HG03457 (cell line): Measurements from ENCODE around the gene OTOS.

ENCODE experiments used
- ATAC-seq: cut with Tn5 transposase; IDR thresholded peaks from one replicate; pipeline ENCODE4 v1.9.1; 2021; ENCODE audit warnings: moderate number of reproducible peaks; ENCODE audit not compliant: unreplicated experiment

OTOS gene

GRCh38 chr2:240140511-240140910 is at the start of gene OTOS:
TSS of gene OTOS (minus strand) at chr2:240140658. CDS start at chr2:240140326, 332 bp downstream.
- ATAC-seq, result no peak

DNA sequence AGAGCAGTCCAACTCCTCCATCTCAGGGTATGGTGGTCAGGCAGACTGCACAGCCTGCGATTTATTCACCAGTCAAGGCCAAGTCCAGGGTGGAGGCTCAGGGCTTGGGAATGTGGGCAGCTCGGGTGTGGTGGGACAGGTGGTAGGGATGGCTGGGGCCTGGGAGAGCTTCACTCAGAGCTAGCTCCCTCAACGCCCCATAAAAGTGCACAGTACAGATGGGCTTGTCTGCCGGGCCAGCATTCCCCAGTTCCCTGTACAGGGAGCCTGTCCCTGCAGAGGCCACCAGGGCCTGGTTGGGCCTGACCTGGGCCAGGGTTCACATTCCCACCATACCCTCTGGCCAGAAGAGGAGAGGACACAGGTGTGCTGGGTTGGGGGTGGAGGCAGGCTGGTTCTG is 49.2 kb upstream of the OTOS start:
- no peak for ATAC-seq

- no peak for ATAC-seq
Measured at GRCh38 chr2:240187989-240188590, 47.6 kb upstream of the OTOS start.

- ATAC-seq, result no peak
Measured at GRCh38 chr2:240186191-240186725, 45.8 kb upstream of the OTOS start.

DNA sequence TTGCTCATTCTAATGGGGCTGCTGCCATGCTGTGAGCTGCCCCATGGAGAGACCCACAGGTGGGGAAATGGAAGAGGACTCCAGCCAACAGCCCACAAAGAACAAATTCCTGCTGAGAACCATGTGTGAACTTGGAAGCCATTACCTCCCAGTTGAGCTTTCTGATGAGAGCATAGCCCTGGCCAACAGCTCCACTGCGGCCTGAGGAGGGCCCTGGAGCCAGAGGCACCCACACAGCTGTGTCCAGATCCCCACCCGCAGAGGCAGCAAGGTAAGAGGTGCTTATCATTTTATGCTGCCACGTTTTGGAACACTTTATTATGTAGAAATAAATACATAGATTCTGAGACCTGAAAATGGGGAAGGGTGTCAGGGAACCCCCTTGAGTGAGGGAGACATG is 44.2 kb upstream of the OTOS start:
- ATAC-seq, result no peak

DNA sequence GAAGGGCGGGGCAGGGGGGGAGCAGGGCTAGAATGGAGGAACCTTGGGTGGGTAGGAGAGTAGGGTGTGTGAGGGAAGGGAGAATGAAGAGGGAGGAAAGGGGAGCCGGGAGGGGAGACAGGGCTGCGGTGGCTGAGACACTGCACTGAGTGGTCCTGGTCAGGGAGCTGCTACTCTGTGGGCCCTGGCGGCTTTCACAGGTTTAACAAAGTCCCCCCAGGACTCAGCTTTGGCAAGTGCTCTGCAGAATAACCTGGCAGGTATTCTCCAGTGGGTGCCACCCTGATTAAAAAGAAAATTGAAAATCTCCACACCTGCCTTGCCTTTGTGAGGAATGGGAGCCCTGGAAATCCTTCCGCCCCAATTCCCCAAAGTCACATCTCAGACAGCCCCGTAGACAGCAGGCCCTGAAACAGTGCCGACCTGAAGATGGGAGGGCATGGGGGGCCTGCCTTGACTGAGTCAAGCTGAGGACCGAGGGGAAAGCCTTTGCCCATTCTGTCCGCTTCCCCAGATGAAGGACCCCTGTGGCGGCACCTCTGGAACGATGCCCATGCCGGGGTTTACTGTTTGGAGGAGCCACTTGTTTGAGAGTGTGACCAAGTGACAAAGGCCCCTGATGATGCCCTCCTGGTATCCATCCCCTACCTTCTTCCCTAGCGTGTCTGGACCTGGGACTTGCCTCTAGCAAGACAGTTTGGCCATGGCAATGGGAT is 43.6 kb upstream of the OTOS start:
- ATAC-seq, result no peak

DNA sequence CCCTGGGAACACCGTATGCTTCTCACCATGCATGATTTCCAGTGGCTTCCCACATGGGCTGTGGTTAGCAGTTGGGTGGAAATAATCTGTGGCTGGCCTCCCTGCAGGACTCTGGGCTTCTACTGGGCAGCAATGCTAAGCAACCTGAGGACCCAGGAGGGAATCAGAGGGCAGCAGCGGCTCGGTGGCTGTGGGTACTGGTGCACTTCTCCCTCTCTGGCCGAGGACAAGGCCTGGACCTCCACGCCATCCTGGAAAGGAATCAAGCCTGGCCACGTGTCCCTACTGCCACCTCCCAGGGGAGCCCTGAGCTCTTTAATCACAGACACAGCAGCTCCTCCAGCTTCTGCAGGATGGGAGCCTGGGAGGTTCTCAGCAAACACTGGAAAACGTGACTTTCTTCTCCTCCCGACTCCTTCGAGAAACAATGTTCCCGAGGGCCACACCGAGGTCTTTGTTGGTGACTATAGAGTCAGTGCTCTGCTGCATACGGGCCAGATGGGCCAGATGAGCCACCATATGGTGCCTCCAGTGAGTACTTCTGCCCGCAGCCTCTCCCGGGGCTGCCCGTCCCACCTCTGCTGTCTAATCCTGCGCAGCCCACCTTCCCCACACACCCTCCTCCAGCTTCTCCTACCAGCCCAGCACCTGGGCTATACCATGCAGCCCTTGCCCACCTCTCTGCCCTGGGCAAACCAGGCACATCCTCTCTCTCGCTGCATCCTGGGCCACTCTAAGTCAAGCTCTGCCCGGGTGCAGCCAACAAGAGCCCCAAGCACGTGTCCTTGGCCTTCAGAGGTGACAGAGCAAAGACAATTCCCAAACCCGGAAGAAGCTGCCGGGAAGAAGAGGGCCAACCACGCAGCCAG is 42.8 kb upstream of the OTOS start:
- ATAC-seq, result no peak

- ATAC-seq, result no peak
Measured at GRCh38 chr2:240182476-240182875, 42.0 kb upstream of the OTOS start.

DNA sequence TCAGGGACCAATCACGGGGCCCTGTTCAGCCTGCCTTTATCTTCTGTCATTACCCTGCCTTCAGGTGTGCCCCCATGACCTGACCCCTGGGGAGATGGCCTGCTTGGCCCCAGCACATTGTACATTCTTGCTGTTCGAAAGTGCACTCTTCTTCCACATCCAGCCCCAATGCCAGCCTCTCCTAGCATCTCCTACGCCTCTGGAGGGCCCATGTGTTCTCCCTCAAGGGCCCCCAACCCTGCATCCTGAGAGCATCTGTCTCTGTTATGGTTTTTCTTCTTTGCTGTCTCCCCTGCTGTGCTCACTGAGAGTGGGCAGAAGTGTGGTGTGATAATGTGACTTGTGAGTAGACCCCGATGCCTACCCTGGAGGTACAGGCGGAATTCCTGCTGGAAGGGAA is 41.5 kb upstream of the OTOS start:
- no peak for ATAC-seq

GRCh38 chr2:240179941-240180666 is 39.6 kb upstream of the OTOS start:
- ATAC-seq, result no peak

GRCh38 chr2:240179186-240179815 is 38.8 kb upstream of the OTOS start:
- ATAC-seq, result no peak

DNA sequence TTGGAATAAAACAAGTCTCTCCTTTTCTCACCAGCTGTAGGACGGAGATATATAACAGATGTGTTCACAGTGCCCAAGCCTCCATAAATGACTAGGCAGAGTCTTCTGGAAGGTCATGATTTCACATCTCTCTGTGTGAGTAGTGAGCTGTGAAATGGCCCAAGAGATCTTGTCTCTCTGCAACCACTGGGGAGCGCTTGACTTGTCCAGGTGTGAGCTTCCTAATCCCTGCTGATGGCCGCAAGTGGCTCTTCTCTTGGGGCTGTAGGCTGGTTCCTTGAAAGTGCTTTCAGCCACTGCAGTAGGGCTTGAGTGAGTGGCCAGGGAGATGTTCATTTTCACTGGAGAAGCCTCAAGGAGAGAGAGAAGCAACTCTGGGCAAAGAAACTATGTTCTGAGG is 38.1 kb upstream of the OTOS start:
- no peak for ATAC-seq

DNA sequence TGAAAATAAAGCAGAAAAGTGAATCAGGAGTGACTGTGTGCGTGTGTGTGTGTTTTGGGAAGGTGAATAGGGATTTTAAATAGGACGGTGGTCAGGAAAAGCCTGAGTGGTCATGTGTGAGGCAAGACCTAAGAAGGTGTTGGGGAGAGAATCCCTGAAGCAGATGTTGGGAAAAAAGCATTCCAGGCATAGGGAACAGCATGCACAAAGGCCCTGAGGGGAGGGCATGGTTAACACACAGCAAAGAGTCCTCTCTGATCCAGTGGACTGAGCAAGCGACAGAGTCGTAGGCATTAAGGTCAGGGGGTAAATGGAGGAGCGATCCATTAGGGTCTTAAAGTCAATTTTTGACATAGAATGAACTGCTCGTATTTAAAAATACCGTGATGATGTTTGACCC is 34.0 kb upstream of the OTOS start:
- ATAC-seq, result no peak

DNA sequence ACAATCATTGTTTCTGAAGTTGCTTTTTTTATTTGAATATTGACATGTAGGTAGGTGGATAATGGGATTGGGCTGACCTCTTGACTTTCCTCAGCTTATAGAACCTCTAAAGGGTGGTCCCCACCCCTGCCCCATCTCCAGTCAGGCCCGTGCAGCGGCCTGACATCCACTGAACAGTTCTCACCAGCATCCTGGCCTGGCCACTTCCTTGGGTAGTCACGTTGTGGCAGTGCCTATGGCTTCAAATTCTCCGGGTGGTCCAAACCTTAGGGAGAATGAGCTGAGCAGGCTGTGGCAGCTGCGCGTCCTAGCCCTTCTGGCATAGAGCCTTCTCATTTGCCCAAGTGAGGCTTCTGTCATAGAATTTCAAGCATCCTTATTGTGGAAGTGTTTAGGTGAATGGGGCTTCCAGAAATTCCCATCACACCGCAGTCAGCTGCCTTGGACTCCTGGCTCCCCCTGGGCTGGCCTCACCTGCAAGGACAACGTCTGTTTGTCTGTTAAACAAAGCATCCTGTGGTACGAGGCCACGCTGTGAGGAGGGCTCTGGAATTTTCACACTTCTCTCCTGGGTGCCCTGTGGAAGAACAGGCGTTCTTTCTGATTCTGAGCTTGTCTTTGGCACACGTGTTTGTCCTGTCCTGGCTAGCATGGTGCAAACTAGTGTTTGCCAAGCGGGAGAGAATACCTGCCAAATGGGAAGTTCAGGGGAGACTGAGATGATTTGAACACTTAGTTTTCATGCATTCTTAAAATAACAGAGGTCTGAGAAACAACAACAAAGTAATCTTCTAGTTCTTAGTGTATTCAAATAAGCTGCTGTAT is 31.8 kb upstream of the OTOS start:
- ATAC-seq, result no peak

GRCh38 chr2:240170883-240171282 is 30.4 kb upstream of the OTOS start:
- no peak for ATAC-seq

DNA sequence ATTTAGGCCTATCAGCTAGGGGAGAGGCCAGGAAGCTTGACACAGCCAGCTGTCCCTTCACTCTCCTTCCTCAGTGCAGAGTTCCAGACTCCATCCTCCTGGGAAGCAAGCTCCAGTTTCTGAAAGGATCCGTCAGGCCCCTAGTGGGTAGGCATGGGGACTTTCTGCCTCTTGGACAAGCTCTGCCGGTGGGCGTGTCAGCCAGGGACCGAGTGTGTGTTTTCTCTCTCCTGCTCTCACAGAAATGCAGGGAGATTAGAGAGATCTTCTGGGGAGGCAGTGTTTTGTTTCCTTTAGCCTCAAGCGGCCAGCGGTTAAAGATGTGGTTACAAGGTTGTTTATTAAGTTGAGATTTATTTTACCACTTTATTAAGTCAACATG is 29.9 kb upstream of the OTOS start:
- ATAC-seq, result no peak

DNA sequence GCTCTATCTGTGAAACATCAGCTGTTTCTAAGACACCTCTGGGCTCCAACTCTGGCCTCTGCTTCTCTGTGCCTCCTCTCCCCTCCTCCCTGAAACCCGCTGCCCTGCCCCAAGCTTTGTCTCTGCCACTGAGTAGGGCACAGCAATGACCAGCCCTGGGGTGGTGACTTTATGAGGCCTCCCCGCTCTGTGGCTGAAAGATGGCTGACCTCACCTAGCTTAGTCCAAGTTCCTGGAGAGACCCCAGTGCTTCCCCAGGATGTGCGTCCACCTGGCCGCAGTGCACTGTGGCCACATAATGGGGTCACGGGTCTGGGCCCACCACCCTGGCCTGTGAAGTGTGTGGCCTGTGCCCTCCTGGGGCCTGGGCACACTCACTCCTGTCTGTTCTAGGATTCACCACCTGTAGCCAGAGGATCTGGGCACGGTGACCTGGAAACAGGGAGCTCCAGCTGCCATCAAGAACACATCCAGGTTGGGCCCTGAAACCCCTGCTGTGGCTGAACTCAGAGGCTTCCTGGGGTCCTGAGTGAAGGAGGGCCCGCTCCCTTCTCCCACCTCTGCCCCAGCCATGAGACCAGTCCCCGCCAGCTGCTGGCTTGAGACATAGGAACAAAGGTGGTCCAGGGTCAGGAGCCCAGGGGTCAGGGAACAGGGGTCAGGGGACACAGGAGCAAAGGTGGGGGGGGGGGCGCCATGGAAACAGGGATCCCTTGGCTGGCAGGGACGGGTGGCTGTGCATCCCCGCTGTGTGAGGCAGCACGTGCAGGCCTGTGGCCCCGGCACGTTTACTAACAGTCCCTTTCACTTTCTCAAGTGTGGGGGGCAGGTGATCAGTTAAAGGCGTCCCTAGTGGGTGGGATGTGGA is 29.3 kb upstream of the OTOS start:
- no peak for ATAC-seq

DNA sequence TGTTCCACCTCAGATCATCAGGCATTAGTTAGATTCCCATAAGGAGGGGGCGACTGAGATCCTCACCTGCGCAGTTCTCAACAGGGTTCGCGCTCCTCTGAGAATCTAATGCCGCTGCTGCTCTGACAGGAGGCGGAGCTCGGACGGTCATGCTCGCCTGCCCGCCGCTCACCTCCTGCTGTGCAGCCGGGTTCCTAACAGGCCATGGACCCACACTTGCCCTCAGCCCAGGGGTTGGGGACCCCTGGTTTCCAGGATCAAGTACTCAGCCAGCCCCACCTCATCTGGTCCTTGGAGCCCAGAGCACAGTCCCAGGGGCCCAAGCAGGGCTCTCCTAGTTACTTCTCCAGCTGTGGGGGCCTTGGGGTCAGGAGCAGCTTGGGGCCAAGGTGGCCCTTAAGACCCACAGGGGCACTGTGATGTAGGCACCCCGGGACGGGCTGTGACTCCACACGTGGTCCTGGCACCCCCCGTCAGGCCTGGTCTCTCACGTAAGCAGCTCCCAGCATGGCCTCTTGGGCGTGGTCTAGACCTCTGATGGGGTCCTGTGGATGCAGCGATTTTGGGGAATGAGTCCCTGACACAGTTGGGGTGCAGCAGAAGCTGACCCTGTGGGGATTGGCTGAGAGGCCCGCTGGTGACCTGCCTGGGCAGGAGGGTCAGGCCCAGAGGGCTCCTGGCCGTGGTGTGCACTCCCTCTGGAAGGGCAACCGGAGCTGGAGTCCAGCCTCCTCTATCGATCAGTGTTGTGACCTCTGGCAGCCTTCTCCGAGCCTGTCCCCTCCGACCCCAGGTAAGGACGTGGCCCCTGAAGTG is 28.3 kb upstream of the OTOS start:
- no peak for ATAC-seq
